Heart right ventricle (tissue), 16 donors: ENCODE data around the gene FAAP20. TPM values are rescaled to one million over a fixed set of nuclear protein-coding genes. Genes with fewer than 3 reads are reported as not detected.
A peak's percentile ranks its signal among the peaks of the same experiment; 100 is the strongest.

Experiments
- ATAC-seq, 8 donors: fragments of 200-7000 bp; cut with Tn5 transposase; one replicate each; pipeline ENCODE4 v1.9.1; 2020; ENCODE audit warnings: mild to moderate bottlenecking in 8 of 8, moderate library complexity in 8 of 8, moderate number of reproducible peaks in 1 of 8
- DNase-seq, 2 donors: peaks; one replicate each; pipeline ENCODE4 v3.0.0-alpha.2; 2020
- H3K27ac ChIP-seq, 10 donors: fragments of 200-600 bp; sonication (generic) in 2 of 10; one replicate each; pipeline versions ENCODE4 v1.5.0 to v1.8.0; 2020 to 2022; ENCODE audit warnings: mild to moderate bottlenecking in 3 of 10
- H3K27me3 ChIP-seq, 7 donors: fragments of 200-600 bp; one replicate each; pipeline ENCODE4 v1.8.0; 2021 to 2022; ENCODE audit warnings: mild to moderate bottlenecking in 2 of 7
- H3K36me3 ChIP-seq, 9 donors: fragments of 200-600 bp; sonication (generic) in 1 of 9; one replicate each; pipeline versions ENCODE4 v1.5.0 to v1.8.0; 2020 to 2022; ENCODE audit warnings: mild to moderate bottlenecking in 2 of 9
- H3K4me1 ChIP-seq, 9 donors: fragments of 200-600 bp; sonication (generic) in 1 of 9; one replicate each; pipeline versions ENCODE4 v1.5.0 to v1.8.0; 2020 to 2022; ENCODE audit warnings: mild to moderate bottlenecking in 4 of 9
- H3K4me3 ChIP-seq, 10 donors: fragments of 200-600 bp; sonication (generic) in 2 of 10; one replicate each; pipeline versions ENCODE4 v1.5.0 to v1.8.0; 2020 to 2022; ENCODE audit warnings: mild to moderate bottlenecking in 7 of 10, moderate library complexity in 2 of 10
- H3K9me3 ChIP-seq, 11 donors: fragments of 200-600 bp in 10 of 11; sonication (generic) in 2 of 11; one replicate each; pipeline versions ENCODE4 v1.5.0 to v1.8.0; 2013 to 2022; ENCODE audit warnings: mild to moderate bottlenecking in 2 of 11, control low read depth in 1 of 11, moderate library complexity in 1 of 11
- CTCF ChIP-seq, 9 donors: fragments of 200-600 bp; sonication (generic) in 2 of 9; IDR thresholded peaks; one replicate each; pipeline versions ENCODE4 v1.5.0 to v1.8.0; 2021 to 2022; ENCODE audit warnings: antibody characterized with exemption in 9 of 9, mild to moderate bottlenecking in 5 of 9, moderate library complexity in 1 of 9
- WGBS, 2 donors: extraction: QIAGEN DNeasy Blood & Tissue Kit; methylation state at CpG; one replicate each; pipeline ENCODE4 v1.1.7; 2013; ENCODE audit warnings: inconsistent platforms in 1 of 2; 5-methylcytosine and 5-hydroxymethylcytosine counted together
- intact Hi-C, 10 donors: fragments of 100-400 bp; cut with DNase I; formaldehyde crosslinking; loops; one replicate each; pipeline versions ENCODE4 v1.11.1 to v1.14.2; 2022
- polyA plus RNA-seq, 2 donors: library from polyadenylated mRNA; stranded (reverse); fragments of 200-250 nt; gene quantifications; one replicate each; pipeline ENCODE4 v1.2.3, GENCODE V29; 2013
- total RNA-seq, 10 donors: library from RNA; stranded (reverse); fragmentation: NEBNext Ultra II Directional in 3 of 10; extraction: Animal tissue kit (Norgen Biotek cat#: 25700) in 3 of 10; gene quantifications; one replicate each; pipeline versions ENCODE4 v1.2.1 to v1.2.4, GENCODE V29; 2021 to 2023
- donor health status: Arrhythmogenic right ventricular cardiomyopathy.
- donor health status: ischemic (EF 13 %, LVEDD 7.1; RV severe dilation, severe dysfunction).
- donor health status: healthy with polysubstance abuse.
- donor health status: DM: no; HTN: yes; CAD: no.
- donor health status: DM: no; HTN: no; CAD: no.
- donor health status: ischemic (EF 25% LVEDD 6.9; RV normal size, moderate dysfunction).
- donor health status: ischemic (EF 25% LVEDD 5.7; RV mildly dilated, moderate dysfunction).
- donor health status: healthy.
- donor health status: DM: yes; HTN: yes; CAD: no.
- donor health status: Ischemic cardiomyopathy.
- donor health status: ischemic (EF 35%, LVEDD 5.7; RV mildly dilated, moderate dysfunction).
- donor health status: nonischemic (EF 11% LVEDD 7.7; RV severe dilation, severe dysfunction).
- donor health status: DM: yes; HTN: yes; CAD: no.
- donor health status: PGD.
- donor health status: ischemic (EF 29% LVEDD 5.4; RV normal size, mild dysfunction).
- donor health status: nonischemic (EF 23%, LVEDD 6.1; RV moderate dilation, normal function).

Gene FAAP20
- total and polyA plus RNA-seq, 12 donors: 30.9 to 83.6 (median 38.6) TPM

GRCh38 chr1:2176615-2177014 is 18.0 kb downstream of the FAAP20 start:
- Histone ChIP-seq H3K9me3 (no peaks in the 10 kb centered on the region), H3K36me3 (peaks cover 0 to 5% (median 0%) of the 10 kb centered on the region in 9 donors), H3K27ac (no peak overlapping the region), H3K4me1 (peaks cover 0 to 14% (median 5%) of the 10 kb centered on the region in 9 donors), H3K4me3 (no peak overlapping the region), H3K27me3 (no peaks in the 10 kb centered on the region)
- TF ChIP-seq CTCF (IDR thresholded peaks at IDR 0.05): no peak
- ATAC-seq (no peak), DNase-seq (no peak)
- intact Hi-C loops: loop anchor here in 1 of 10 donors (5.0 kb wide), 1 partner anchor 84 kb away; no protein-coding TSS in a partner anchor
- WGBS, 2 donors: 72 to 76% methylated on average over 10 of the region's 10 CpGs

GRCh38 chr1:2175681-2176454 is 18.7 kb downstream of the FAAP20 start:
- WGBS, 2 donors: 88% methylated on average over 42 of the region's 42 CpGs
- peaks cover 0 to 14% (median 5%) of the 10 kb centered on the region in 9 donors for H3K4me1 ChIP-seq
- DNase-seq: no peak
- no peak for ATAC-seq
- H3K4me3 ChIP-seq: no peak overlapping the region
- no peak for TF ChIP-seq CTCF (IDR thresholded peaks at IDR 0.05)
- H3K27ac ChIP-seq: no peak overlapping the region
- intact Hi-C loops: loop anchor here in 2 of 10 donors (2.0 to 5.0 kb wide), 2 partner anchors 43 to 84 kb away; no protein-coding TSS in a partner anchor
- no peaks in the 10 kb centered on the region for H3K27me3 ChIP-seq
- H3K36me3 ChIP-seq: peaks cover 0 to 5% (median 0%) of the 10 kb centered on the region in 9 donors
- no peaks in the 10 kb centered on the region for H3K9me3 ChIP-seq

GRCh38 chr1:2175055-2175414 is 19.5 kb downstream of the FAAP20 start:
- intact Hi-C loops: loop anchor here in 2 of 10 donors (2.0 to 5.0 kb wide), 2 partner anchors 42 to 83 kb away; no protein-coding TSS in a partner anchor
- DNase-seq (no peak), ATAC-seq (no peak)
- peak overlapping the region in 7 of 10 donors; percentile 28 to 57 (median 44) for H3K4me3 ChIP-seq
- peak overlapping the region in 1 of 10 donors; percentile 36 for H3K27ac ChIP-seq
- H3K9me3 ChIP-seq: no peaks in the 10 kb centered on the region
- no peak for TF ChIP-seq CTCF (IDR thresholded peaks at IDR 0.05)
- H3K4me1 ChIP-seq: peaks cover 0 to 14% (median 5%) of the 10 kb centered on the region in 9 donors
- peaks cover 0 to 5% (median 0%) of the 10 kb centered on the region in 9 donors for H3K36me3 ChIP-seq
- 73 to 81% methylated on average over 9 of the region's 9 CpGs for WGBS, 2 donors
- no peaks in the 10 kb centered on the region for H3K27me3 ChIP-seq

- Histone ChIP-seq H3K4me3 (peak overlapping the region in 9 of 10 donors; percentile 25 to 57 (median 44)), H3K4me1 (peaks cover 0 to 14% (median 5%) of the 10 kb centered on the region in 9 donors), H3K36me3 (peaks cover 0 to 5% (median 0%) of the 10 kb centered on the region in 9 donors), H3K9me3 (no peaks in the 10 kb centered on the region), H3K27me3 (no peaks in the 10 kb centered on the region), H3K27ac (peak overlapping the region in 2 of 10 donors; percentile 26 to 36)
- DNase-seq: peak in 1 of 2 donors; percentile 65
- 19 to 26% methylated on average over 31 of the region's 31 CpGs for WGBS, 2 donors
- intact Hi-C loops: loop anchor here in 5 of 10 donors (1.0 to 5.0 kb wide), 4 partner anchors 42 to 82 kb away; no protein-coding TSS in a partner anchor
- TF ChIP-seq CTCF (IDR thresholded peaks at IDR 0.05): peak; percentile 67 to 95 (median 91)
- ATAC-seq: peak; percentile 68 to 87 (median 76)
Observed at GRCh38 chr1:2174348-2175054, 20.1 kb downstream of the FAAP20 start.
